Prostate gland (tissue), 2 donors: Measurements from ENCODE around the gene JSRP1. TPM values are rescaled to one million over a fixed set of nuclear protein-coding genes. Genes with fewer than 3 reads are reported as not detected.

Experiments used
- DNase-seq: peaks from one replicate; pipeline ENCODE4 v3.0.0-alpha.2; 2019; ENCODE audit warnings: low spot score
- H3K27ac ChIP-seq, 2 donors: fragments of 200-600 bp; sonication (generic); 2 replicates each; pipeline ENCODE4 v1.5.1; 2017 to 2019
- H3K27me3 ChIP-seq: fragments of 200-600 bp; sonication (generic); replicated peaks from 2 replicates; pipeline ENCODE4 v1.5.1; 2019; ENCODE audit not compliant: insufficient read depth
- H3K36me3 ChIP-seq, 2 donors: fragments of 200-600 bp; sonication (generic); 1 replicate in 1 of 2; 2 replicates in 1 of 2; pipeline versions ENCODE4 v1.5.1 to v1.8.1; 2017 to 2019
- H3K4me1 ChIP-seq: fragments of 200-600 bp; sonication (generic); replicated peaks from 2 replicates; pipeline ENCODE4 v1.5.1; 2019
- H3K4me3 ChIP-seq, 2 donors: fragments of 200-600 bp; sonication (generic); 2 replicates each; pipeline ENCODE4 v1.5.1; 2017 to 2019
- H3K9me3 ChIP-seq: fragments of 200-600 bp; sonication (generic); 2 replicates; pipeline ENCODE4 v1.5.1; 2017
- CTCF ChIP-seq, 4 experiments: fragments of 200-600 bp in 2 of 4; fragments of 450-650 bp in 2 of 4; sonication (generic) in 2 of 4; IDR thresholded peaks; 1 replicate in 3 of 4; 2 replicates in 1 of 4; pipeline ENCODE4 v1.5.1; 2016 to 2019; ENCODE audit warnings: antibody characterized with exemption in 4 of 4, mild to moderate bottlenecking in 2 of 4, moderate library complexity in 2 of 4
- POLR2A ChIP-seq: fragments of 450-650 bp; IDR thresholded peaks from one replicate; pipeline ENCODE4 v1.6.1; 2016; ENCODE audit warnings: antibody characterized with exemption, mild to moderate bottlenecking
- POLR2AphosphoS5 ChIP-seq: sonication (generic); formaldehyde crosslinking; IDR thresholded peaks from one replicate; pipeline ENCODE4 v1.6.1; 2017; ENCODE audit warnings: antibody characterized with exemption
- WGBS: methylation state at CpG from one replicate; pipeline ENCODE4 v1.1.5; 2018; 5-methylcytosine and 5-hydroxymethylcytosine counted together
- intact Hi-C: fragments of 100-400 bp; cut with DNase I; formaldehyde crosslinking; loops from one replicate; pipeline ENCODE4 v1.14.2; 2022
- total RNA-seq, 2 donors: library from RNA; depleted of rRNA; stranded (reverse); fragments of >200 nt; gene quantifications; one replicate each; pipeline ENCODE4 v1.1.0, GENCODE V29; 2016

Gene JSRP1
- total RNA-seq, 2 donors from 2014 or later = 0.96 TPM; not detected in 1

GRCh38 chr19:2289714-2290435 is 33.7 kb upstream of the JSRP1 start:
- TF ChIP-seq POLR2A (no peak), POLR2AphosphoS5 (no peak)
- 3% methylated on average over 37 of the region's 74 CpGs for WGBS
- Histone ChIP-seq H3K27me3 (peaks cover 13% of the 10 kb centered on the region), H3K9me3 (no peaks in the 10 kb centered on the region), H3K27ac (no peak overlapping the region), H3K4me1 (peaks cover 20% of the 10 kb centered on the region), H3K36me3 (no peaks in the 10 kb centered on the region), H3K4me3 (peak overlapping the region; percentile 12 to 22)
- no peak for DNase-seq
- intact Hi-C loops = no loop called here

GRCh38 chr19:2288818-2289713 is 32.8 kb upstream of the JSRP1 start:
- intact Hi-C loops = no loop called here
- H3K27ac ChIP-seq = no peak overlapping the region

GRCh38 chr19:2288338-2288817 is 32.2 kb upstream of the JSRP1 start:
- TF ChIP-seq POLR2A (no peak), CTCF (IDR thresholded peaks at IDR 0.05) (no peak), POLR2AphosphoS5 (no peak)
- H3K27ac ChIP-seq = no peak overlapping the region
- intact Hi-C loops = no loop called here
- DNase-seq = no peak
- WGBS = 92% methylated on average over 14 of the region's 17 CpGs
- no peaks in the 10 kb centered on the region for H3K36me3 ChIP-seq
- H3K4me3 ChIP-seq = no peak overlapping the region
- H3K4me1 ChIP-seq = peaks cover 20% of the 10 kb centered on the region
- H3K9me3 ChIP-seq = no peaks in the 10 kb centered on the region
- H3K27me3 ChIP-seq = peaks cover 13% of the 10 kb centered on the region

More at GRCh38 chr19:2288818-2289713, 32.8 kb upstream of the JSRP1 start:
- Histone ChIP-seq H3K27me3 (peaks cover 13% of the 10 kb centered on the region), H3K36me3 (no peaks in the 10 kb centered on the region), H3K9me3 (no peaks in the 10 kb centered on the region), H3K4me1 (peaks cover 20% of the 10 kb centered on the region), H3K4me3 (no peak overlapping the region)
- WGBS = 60% methylated on average over 27 of the region's 28 CpGs
- DNase-seq = no peak
- TF ChIP-seq POLR2AphosphoS5 = no peak

GRCh38 chr19:2287585-2288337 is 31.5 kb upstream of the JSRP1 start:
- TF ChIP-seq POLR2A (no peak), CTCF (IDR thresholded peaks at IDR 0.05) (no peak), POLR2AphosphoS5 (no peak)
- no peak overlapping the region for H3K27ac ChIP-seq
- peaks cover 11% of the 10 kb centered on the region for H3K27me3 ChIP-seq
- no peaks in the 10 kb centered on the region for H3K9me3 ChIP-seq
- no peak for DNase-seq
- H3K4me3 ChIP-seq = no peak overlapping the region
- H3K36me3 ChIP-seq = no peaks in the 10 kb centered on the region
- intact Hi-C loops = no loop called here
- H3K4me1 ChIP-seq = peaks cover 20% of the 10 kb centered on the region
- 87% methylated on average over 12 of the region's 13 CpGs for WGBS

- Histone ChIP-seq H3K36me3 (no peaks in the 10 kb centered on the region), H3K27me3 (peaks cover 11% of the 10 kb centered on the region), H3K4me3 (no peak overlapping the region), H3K27ac (no peak overlapping the region), H3K9me3 (no peaks in the 10 kb centered on the region), H3K4me1 (peaks cover 26% of the 10 kb centered on the region)
- intact Hi-C loops = no loop called here
- DNase-seq = no peak
- TF ChIP-seq CTCF (IDR thresholded peaks at IDR 0.05) (no peak), POLR2AphosphoS5 (no peak), POLR2A (no peak)
- WGBS = 89% methylated on average over 20 of the region's 20 CpGs
These were observed 30.4 kb upstream of the JSRP1 start for GRCh38 chr19:2286402-2287140.
